ENCODE results near the gene RPS29.
"Not testable (repeated sequence)": the region's sequence is repeated elsewhere in the genome, so short reads cannot be mapped to it uniquely, and the experiment has no call there.

Gene RPS29

GRCh38 chr14:49585803-49586672 is at the start of gene RPS29:
RPS29 (minus strand) TSS chr14:49586380; CDS start chr14:49586346, 34 bp downstream.
- peak; percentile 100 for DNase-seq

- peak; percentile 86 for DNase-seq
Observed at GRCh38 chr14:49634547-49635334, 48.6 kb upstream of the RPS29 start, which contains the start of gene DNAAF2. DNAAF2 (minus strand) TSS chr14:49635244; CDS start chr14:49635149, 95 bp downstream.

- peak; percentile 96 for DNase-seq
Observed at GRCh38 chr14:49633640-49634546, 47.7 kb upstream of the RPS29 start.

- no peak for DNase-seq
Observed at GRCh38 chr14:49623941-49624839, 38.0 kb upstream of the RPS29 start.

- DNase-seq, result no peak
Observed at GRCh38 chr14:49623387-49623786, 37.2 kb upstream of the RPS29 start.

GRCh38 chr14:49622022-49622607 is 35.9 kb upstream of the RPS29 start:
- DNase-seq, result no peak

GRCh38 chr14:49621114-49621881 is 35.1 kb upstream of the RPS29 start:
- DNase-seq, result no peak

GRCh38 chr14:49620182-49621113 is 34.3 kb upstream of the RPS29 start, which contains the start of the genes MGAT2 and RPL36AL:
MGAT2 (plus strand) TSS chr14:49620799; CDS start chr14:49621269, 470 bp downstream.
RPL36AL (minus strand) TSS chr14:49620626; CDS start chr14:49619104, 1,522 bp downstream.
- DNase-seq, result peak; percentile 97

- DNase-seq, result no peak
Observed at GRCh38 chr14:49619730-49620129, 33.5 kb upstream of the RPS29 start.

- DNase-seq, result not testable (repeated sequence)
Observed at GRCh38 chr14:49619273-49619672, 33.1 kb upstream of the RPS29 start.

GRCh38 chr14:49617852-49618519 is 31.8 kb upstream of the RPS29 start:
- no peak for DNase-seq

GRCh38 chr14:49615776-49616175 is 29.6 kb upstream of the RPS29 start:
- no peak for DNase-seq

GRCh38 chr14:49614196-49614595 is 28.0 kb upstream of the RPS29 start:
- DNase-seq, result no peak

- no peak for DNase-seq
Observed at GRCh38 chr14:49612671-49613070, 26.5 kb upstream of the RPS29 start.

- DNase-seq, result no peak
Observed at GRCh38 chr14:49612251-49612650, 26.1 kb upstream of the RPS29 start.

- no peak for DNase-seq
Observed at GRCh38 chr14:49607583-49607982, 21.4 kb upstream of the RPS29 start.

- peak; percentile 98 for DNase-seq
Observed at GRCh38 chr14:49598485-49599300, 12.5 kb upstream of the RPS29 start, which contains the start of gene LRR1. LRR1 (plus strand) TSS chr14:49598940; CDS start chr14:49599021, 81 bp downstream.

- no peak for DNase-seq
Observed at GRCh38 chr14:49598189-49598484, 12.0 kb upstream of the RPS29 start.
